Transverse colon (tissue), 4 donors: ENCODE data around the gene TNRC6A.

Experiments
- CTCF ChIP-seq, 5 experiments: fragments of 200-600 bp in 3 of 5; fragments of 450-650 bp in 2 of 5; sonication (generic) in 3 of 5; IDR thresholded peaks; 1 replicate in 2 of 5; 2 replicates in 3 of 5; pipeline ENCODE4 v1.5.1; 2016 to 2017; ENCODE audit warnings: antibody characterized with exemption in 5 of 5, inconsistent platforms in 3 of 5, mild to moderate bottlenecking in 2 of 5, moderate library complexity in 1 of 5
- EP300 ChIP-seq: sonication (generic); formaldehyde crosslinking; IDR thresholded peaks from one replicate; pipeline ENCODE4 v1.6.1; 2017; ENCODE audit warnings: antibody characterized with exemption, low read depth
- POLR2A ChIP-seq: fragments of 450-650 bp; IDR thresholded peaks from one replicate; pipeline ENCODE4 v1.6.1; 2016; ENCODE audit warnings: antibody characterized with exemption, mild to moderate bottlenecking, moderate library complexity
- POLR2AphosphoS5 ChIP-seq, 3 donors: sonication (generic); formaldehyde crosslinking; IDR thresholded peaks; one replicate each; pipeline ENCODE4 v1.6.1; 2016; ENCODE audit warnings: antibody characterized with exemption in 3 of 3

DNA sequence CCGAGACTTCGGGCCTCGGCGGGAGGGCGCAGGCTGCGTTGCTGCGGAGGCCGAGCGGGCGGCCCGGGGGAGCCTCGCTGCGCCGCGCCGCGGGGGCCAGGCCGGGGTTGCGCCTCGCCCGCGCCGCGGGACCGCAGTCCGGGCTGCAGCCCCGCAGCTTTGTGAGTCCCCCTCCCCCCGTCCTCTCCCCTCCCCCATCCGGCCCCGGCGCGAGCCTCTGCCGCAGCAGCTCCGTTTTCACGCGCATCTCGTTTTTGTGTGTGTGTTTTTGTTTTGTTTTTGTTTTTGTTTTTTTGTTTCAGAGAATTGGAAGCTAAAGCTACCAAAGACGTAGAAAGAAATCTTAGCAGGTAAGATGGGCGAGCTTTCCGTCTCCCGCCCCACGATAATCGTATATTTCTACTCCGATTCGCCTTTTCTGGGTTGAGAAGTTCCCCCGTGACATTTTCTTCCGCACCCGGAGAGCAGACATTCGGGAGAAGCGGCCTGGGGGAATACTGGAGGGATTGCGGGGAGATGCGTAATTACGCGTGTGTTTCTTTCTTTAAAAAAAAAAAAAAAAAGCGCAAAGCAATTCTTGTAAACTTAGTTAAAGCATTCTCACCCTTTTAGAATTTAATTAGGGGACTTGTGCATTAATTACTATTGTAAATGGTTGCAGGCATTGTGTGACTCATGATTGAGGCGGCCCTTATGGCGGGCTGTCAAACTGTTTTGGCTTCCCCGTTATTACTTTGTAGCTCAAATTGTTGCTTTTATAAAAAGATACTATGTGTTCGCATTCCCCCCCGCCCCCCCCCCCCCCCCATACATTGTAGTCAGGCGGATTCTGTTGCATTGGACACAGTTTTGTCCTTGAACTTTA, 732 bp downstream of the TNRC6A start:
- TF ChIP-seq CTCF (IDR thresholded peaks at IDR 0.05) (no peak), POLR2AphosphoS5 (IDR thresholded peaks at IDR 0.05) (no peak), EP300 (no peak), POLR2A (no peak)
